NCI-H82 treated with DMSO at 0.1 percent for 48 hours (cell line): ENCODE measurements around the gene PUS3.
A peak's percentile ranks its signal among the peaks of the same experiment; 100 is the strongest.

Source experiments
- DNase-seq: peaks from one replicate; lab custom pipeline; 2025; ENCODE audit not compliant: unreplicated experiment; lab: John Stamatoyannopoulos, UW

PUS3 gene

DNA sequence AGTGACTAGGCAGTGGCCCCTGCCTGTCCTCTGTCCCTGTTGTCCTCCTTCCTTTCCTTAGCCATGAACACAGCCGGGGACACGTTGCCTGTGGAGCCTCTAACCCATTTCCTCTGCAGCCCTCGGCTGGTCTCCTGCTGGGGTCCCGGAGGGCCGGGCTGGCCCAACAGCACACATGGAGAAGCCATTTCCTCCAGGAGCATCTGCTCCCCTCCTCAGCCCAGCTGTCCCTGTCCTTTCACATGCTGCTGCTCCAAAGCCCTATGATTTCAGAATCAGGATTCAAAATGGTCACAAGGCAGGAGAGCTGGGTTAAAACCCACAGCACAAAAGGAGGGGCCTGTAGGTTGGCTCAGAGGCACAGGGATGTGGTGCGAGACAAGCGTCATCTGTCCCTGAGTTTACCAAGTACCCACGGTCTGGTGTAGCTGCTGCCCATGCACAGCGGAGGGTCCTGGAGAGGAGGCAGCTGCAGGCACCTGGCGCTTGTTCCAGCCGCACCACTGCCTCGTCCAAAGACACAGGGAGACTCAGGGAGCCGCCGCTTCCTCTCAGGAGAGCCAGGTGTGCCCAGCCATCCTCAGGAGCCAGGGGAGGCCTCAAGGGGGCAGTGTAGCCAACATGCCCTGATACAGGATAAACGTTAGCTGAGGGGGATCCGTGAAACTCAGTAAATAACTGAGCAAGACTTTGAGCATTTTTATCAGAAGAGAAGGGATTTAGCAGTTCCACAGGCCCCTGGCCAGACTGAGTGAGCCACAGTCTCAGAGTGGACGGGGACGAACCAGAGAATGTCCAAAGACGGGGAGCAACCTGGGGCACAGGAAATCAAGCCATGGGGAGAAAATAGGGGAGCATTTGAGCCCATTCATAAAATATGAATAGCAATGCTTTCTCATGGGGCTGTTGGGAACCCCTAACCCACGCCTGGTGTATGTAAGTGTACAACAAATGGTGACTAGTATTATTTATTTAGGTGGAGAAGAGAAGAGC, 38.9 kb upstream of the PUS3 start:
- DNase-seq: no peak

DNA sequence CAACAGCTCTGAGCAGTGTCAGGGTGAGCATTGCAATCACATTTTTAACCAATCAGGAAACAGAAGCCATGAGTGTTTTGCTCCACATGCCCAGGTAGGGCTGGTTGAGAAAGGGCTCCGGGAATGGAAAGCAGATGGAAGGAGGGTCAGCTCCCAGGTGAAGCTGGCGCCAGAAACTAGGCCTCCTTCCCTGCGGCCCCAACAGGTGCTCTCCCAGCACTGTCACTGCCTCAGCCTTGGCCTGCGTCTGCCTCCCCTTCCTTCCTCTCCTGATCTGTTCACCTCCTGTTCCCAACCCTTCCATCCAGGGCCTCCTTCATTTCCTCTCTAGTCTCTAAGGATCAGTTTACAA, 38.2 kb upstream of the PUS3 start:
- DNase-seq: no peak

DNA sequence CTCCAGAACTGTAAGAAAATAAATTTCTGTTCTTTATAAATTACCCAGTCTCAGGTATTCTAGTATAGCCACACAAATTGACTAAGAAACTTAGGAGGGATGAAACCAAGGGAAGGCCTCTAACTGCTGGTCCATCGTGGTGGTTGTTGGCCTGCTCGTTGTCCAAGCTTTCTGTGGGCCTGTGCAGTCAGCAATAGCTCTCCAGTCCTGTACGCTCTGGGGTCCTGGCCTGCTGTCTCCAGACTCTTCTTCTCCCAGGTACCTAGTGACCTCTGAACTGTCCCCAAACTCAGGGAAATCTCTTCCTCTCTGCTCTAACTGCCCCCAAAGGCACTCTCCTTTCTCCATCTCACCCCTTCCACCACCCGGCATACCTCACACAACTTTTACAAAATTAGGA, 37.1 kb upstream of the PUS3 start:
- DNase-seq: no peak

DNA sequence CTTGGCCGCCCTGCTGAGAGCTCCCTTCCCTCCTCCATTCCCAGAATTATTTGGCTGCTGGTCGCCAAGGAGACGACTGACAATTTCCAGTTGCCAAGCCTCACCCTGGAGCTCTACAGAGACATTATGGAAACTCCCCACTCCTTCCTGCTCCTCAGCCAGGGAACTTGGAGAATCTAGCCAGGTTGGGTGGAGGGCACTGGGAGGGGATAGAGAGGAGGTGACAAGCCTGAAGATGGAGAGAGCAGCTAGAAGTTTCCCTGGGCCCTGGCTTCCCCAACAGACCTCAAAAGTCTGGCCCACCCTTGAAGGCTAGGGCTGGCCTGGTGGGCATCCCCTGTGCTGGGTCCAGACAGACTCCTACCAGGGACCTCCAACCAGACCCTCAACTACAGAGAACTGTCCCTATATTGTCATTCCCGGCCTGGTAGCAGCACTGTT, 36.1 kb upstream of the PUS3 start:
- no peak for DNase-seq

DNA sequence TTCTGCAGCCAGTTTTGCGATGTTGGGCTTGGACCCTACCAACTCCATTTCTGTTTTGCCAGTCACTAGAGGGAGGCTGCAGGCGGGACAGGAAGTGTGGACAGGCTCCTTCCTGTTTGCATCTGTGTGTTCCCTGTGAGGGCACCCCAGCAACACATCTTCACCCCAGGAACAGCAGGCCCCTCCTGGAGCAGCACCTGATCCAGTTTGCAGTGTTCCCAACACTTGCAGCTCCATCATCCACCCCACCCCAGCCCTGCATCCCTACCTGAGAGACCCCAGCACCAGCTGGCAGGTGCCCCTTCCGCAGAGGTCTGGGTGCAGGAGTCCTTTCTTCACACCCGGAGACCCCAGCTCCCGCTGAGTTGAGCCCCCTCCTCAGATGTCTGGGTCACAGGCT, 35.4 kb upstream of the PUS3 start:
- no peak for DNase-seq

DNA sequence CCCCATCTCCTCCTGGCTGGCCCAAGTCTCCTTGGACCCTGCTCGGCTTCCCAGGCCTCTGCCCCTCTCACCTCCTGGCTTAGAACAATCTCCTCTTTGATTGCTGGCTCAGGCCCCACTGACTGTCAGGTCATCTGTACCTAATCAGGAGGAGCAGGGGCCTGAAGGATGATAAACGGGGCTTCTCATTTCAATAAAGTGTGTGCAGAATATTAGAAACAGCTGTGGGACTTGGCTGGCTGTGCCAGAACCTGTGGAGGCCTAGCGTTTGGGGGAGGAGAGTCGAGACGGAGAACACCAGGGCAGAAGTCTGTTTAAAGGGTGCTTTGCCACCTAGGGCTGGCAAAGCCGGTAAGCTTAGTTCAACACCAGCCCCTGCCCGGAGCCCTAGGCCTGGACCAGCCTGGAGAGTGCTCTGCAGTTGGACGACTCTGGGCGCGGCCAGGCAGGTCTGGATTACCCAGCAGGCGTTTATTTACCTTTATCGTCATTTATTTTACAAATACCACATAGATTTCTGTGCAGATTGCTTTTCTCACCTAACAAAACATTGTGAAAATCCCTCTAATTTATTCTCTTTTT, 32.7 kb upstream of the PUS3 start:
- DNase-seq: no peak

DNA sequence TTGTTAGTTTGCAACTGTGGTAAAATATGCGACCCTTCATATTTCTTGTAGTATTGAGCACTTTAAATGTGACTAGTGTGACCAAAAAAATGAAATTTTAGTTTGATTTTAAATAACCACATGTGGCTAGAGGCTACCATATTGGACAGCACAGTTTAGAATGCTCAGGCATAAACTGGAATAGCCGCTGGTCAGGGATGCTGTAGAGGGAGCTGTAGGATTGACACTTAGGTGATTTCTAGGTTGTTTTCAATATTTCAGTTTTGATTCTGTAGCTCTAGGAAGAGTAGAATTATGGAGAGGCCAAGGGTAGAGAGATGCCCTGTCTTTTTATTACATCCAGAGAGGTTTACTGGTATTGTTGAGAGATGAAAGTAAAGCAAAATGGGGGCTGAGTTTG, 32.0 kb upstream of the PUS3 start:
- DNase-seq: no peak

DNA sequence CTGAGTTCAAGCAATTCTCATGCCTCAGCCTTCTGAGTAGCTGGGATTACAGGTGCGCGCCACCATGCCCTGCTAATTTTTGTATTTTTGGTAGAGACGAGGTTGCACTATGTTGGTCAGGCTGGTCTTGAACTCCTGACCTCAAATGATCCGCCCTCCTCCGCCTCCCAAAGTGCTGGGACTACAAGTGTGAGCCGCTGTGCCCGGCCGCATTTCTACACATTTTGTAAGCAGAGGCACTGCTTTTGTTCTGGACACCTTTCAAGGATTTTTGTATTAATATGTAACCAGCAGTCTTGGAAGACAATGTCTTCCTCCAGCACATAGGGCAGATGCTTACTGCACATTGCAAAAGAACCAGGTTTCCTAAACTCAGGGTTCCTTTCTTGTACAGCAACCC, 31.5 kb upstream of the PUS3 start:
- no peak for DNase-seq

DNA sequence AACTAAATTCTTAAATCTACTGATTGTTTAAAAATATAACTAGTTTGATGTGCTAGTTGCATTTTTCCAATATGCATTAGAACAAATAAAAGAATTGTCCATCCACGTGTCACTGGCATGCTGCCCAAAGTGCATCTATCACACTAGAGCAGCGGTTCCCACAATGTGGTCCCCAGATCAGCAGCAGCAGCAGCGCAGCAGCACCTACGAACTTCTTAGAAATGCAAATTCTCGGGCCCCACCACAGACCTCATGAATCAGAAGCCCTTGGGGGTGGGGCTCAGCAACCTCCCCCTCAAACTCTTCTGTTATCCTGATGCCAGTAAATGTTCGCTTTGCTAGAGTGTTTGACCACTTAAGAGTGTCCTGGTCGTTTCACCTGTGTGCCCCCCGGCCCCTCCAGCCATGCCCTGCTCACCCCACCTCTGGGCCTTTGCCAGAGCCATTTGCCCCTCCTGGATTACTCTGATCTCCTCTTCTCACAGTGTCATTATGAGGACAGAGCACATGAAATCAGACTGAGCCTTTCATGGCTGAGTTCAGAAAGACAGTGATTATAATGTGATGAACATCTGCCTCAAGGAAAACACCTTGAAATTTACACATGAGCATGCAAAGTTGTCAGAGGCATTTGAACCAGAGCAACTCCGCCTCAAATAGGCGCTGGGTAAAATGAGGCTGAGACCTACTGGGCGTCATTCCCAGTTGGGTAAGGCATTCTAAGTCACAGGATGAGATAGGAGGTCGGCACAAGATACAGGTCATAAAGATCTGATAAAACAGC, 30.2 kb upstream of the PUS3 start:
- no peak for DNase-seq

DNA sequence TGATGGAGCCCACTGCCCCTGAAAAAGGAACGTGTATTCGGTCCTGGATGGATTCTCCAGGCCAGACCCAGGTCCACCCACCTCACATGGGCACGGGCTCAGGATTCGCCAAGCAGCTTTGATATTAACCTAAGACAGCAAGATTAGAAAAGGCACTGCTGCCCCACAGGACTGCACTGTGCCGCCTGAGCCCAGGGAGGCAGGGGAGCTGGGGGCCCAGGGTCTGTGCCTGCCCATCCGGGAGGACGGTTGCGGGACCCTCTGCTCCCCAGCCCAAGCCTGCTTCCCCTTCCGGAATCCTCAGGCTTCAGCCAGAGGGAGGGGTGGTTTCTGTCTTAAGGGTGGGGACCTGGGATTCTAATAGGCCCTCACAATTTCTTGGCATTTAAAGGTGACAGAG, 29.3 kb upstream of the PUS3 start:
- no peak for DNase-seq

DNA sequence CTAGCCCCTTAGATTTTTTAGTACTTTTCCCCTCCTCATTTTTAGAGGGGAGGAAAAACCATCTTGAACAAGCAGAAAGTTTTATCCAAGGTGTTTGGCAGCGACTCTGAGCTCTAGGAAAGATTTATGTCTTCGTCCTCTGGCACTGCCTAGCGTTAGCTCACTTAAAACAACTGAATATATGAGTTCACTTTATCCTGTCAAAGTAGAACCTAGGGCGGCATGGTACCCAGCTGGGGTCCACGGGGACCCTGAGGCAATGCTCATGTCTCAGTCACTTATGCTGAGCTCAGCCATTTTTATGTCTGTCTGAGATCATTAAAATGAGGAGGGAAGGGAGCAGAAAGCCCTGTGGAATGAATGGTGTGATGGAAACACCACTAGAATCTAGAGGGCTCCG, 28.7 kb upstream of the PUS3 start:
- DNase-seq: no peak

DNA sequence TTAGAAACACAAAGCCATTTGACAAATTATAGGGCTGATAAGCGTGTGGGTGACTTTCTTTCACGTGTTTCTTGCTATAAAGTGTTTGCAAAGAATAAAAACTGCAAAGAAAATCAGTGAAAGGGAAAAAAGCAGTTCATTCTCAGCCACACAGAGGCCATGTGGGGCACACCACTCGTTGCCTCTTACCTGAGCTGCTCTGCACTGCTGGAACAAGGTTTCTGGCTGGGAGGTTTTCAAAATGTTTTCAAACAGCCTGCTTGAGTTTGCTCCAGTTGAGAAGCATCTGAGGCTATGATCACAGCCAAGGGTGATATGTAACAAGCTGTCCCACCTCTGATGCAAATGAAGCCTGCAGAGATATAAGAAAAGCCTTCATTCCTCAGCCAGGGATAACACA, 28.1 kb upstream of the PUS3 start:
- no peak for DNase-seq

DNA sequence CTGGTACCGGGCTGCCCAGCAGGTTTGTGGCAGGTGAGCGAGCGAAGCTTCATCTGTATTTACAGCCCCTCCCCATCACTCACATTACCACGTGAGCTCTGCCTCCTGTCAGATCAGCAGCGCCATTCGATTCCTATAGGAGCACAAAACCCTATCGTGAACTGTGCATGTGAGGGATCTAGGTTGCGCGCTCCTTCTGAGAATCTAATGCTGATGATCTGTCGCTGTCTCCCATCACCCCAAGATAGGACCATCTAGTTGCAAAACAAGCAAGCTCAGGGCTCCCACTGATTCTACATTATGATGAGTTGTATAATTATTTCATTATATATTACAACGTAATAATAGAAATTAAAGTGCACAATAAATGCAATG, 27.1 kb upstream of the PUS3 start:
- DNase-seq: no peak

DNA sequence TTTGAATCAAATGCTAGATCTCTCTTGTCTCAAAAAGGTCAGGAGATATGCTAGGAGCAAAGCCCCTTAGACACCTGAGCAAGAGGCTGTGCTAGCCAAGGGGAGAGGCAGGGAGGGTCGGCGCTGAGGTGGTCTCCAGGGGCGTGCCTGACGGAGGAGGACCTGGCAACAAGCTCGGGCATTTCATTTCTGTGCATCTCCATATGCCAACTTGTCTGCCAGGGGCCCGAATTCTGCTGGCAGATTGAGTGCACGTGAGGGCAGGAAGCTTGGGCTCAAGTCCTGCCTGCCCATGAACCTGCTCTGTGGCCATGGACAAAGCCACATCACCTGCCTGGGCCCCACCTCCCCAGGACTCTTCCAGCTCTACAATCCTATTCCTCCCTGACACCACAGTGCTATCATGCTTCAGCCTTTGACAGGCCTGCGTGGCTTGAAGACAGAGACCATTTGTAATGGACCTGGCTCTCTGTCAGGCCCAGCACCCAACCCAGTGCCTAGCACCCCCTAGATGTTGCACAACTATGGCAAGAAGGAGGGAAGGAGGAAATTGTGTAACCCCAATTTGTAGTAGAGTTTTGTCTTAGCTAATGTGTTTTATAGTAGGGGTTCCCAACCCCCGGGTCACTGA, 26.6 kb upstream of the PUS3 start:
- DNase-seq: no peak

DNA sequence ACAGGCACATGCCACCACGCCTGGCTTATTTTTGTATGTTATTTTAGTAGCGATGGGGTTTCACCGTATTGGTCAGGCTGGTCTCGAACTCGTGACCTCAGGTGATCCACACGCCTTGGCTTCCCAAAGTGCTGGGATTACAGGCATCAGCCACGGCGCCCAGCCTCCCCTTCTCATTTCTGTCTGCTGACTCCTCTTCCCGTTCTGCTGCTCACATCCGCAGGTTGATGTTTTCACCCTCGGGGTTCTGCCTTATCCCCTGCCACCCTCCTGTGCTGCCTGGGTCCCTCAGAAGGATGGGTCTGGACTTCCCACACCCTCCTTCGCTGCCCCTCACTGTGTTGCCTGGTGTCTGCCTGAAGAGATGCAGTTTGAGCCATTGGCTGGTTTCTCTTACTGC, 23.7 kb upstream of the PUS3 start:
- no peak for DNase-seq

DNA sequence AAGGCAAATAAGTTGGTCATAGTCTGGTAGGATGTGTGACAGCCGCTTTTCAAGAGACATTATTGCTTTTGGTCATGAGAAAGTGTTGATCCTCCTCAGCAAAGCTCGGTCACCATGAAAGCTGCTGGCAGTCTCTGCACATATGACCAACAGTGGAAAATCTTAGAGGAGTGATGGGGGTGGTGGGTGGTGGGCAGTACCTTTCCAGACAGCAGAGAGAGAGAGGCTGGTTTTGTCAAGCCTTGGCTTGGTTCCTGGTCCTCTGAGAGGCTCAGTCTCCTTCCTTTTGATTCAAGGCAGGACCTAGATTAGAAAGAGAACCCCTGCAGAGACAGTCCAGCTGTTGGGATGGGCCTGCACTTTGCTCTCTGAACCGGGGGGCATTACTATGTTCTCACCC, 22.8 kb upstream of the PUS3 start:
- no peak for DNase-seq

DNA sequence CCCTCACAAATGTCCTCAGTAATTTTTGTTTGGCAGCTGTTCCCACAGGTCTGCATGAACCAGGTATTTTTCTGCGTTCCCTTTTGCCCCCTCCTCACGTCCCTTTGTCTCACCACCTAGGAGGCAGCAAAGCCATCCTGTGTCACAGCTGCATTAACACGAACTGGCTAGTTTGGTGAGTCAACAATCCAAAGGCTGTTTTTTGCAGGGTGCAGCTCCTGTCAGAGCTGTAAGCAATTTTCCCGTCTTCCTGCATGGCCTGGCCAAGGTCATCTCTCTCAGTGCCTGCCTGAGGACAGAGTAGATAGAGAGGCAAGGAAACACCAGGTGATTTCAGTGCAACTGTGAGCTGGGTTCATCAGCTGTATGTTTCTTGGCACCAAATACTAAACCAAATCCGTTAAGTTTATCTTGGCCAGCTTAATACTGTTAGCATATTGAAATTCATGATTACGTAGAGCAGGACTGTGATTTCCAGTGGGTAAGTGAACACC, 22.3 kb upstream of the PUS3 start:
- no peak for DNase-seq

DNA sequence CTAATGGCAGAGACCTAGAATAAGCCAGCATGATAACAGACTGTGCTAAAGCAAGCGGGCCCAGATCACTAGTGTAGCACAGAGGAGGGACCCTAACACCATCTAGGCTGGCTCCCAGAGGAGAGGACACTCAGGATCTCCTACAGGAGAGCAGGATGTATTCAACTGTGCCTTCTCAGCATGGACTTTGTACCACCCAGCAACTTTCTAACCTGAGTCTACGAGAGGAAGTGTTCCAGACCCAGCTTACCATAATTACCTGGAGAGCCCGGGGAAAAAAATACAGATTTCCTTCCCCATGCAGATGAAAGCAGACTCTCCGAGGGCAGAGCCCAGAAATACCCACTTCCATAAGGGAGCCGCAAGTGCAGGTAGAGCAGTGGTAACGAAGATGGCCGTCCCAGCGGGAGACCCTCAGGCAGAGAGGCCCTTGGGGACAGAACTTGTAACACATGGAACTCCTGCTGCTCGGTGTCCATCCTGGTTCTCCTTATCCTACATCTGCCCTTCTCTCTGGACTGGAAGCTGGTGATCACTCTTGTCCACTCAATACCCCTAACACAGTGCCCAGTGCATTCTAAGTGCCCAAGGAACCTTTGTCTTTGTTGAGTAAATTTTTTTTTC, 21.5 kb upstream of the PUS3 start:
- no peak for DNase-seq

DNA sequence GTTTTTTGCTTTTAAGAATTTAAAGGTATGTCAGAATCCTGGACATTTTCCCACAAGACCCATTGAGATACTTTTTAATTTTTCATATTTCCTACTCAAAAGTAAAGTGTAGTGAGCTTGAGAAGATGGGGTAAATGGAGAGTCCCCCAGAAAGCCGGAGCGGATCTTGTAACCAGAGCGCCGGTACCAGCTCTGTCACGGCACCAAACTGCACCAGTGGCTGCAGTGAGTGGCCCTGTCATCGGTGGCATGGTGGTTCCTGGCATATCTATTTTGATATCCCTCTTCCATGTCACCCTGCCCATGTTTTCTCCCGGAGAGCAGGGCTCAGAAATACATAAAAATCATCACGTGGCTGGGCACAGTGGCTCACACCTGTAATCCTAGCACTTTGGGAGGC, 20.6 kb upstream of the PUS3 start:
- no peak for DNase-seq

DNA sequence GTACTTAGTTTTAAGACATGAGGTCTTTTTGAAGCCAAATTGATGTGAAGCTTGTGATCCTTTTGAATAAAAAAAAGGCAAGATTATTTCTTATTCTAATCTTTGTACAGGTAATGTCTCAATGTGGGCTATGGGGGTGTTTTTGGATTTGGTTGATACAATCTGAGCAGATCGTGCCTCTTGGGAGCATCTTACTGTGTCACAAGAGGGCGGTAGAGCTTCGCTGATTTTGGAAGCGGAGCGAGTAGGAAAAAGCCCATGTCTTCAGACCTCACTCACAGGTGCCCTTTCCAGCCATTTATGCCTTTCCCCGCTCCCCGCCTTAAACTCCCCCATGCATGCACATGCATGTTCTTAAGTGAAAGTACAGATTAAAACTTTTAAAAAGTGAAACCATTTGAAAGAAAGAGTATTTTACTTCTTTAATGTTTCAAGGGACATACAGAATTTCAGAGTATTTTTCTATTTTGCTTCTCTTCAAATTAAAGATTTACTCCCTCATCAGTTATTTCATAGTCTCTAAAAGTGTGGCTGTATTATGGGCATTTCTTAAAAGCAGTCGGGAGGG, 20.1 kb upstream of the PUS3 start:
- DNase-seq: peak; percentile 30

DNA sequence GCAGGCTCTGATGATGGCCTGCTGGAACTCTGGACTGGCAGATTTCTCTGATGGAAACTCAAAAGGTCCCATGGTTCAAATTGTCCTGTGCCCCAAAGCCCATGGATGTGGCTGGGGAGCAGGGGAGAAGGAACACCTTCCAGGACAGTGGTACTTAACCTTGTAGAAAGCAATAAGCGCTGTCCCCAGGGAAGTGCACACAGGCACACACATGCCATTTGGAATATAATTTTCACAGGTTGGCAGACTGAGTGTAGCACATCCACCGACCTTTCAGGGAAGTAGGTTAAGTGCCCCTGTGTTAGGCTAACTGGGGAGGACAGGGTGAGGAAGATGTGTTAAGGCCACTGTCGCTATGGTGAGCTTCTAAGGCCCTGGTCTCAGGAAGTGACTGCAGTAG, 19.1 kb upstream of the PUS3 start:
- DNase-seq: no peak
